Activated CD8-positive, alpha-beta memory T cell treated with anti-CD3 and anti-CD28 coated beads, Interleukin-2, amount 50 U/mL, for 1 hour (primary cell): ENCODE measurements around the gene NSG1.
"Not testable (repeated sequence)": the region's sequence is repeated elsewhere in the genome, so short reads cannot be mapped to it uniquely, and the experiment has no call there.

Experiments
- DNase-seq: peaks from one replicate; pipeline ENCODE4 v3.0.0-alpha.2; 2020; ENCODE audit errors: extremely low read depth

The NSG1 gene

DNA sequence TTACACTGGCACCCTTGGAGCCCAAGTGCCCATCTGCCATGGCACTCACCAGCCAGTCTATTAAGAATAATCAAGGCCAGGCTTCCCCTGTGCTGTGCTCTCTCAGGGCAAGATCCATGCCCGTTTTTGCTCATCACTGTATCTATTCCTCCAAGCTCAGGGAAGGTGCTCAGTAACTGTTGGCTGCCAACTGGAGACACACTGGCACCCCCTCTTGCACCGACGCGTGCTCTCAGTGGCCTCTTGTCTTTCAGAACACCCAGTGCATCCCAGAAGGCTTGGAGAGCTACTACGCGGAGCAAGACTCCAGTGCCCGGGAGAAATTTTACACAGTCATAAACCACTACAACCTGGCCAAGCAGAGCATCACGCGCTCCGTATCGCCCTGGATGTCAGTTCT is 30.1 kb downstream of the NSG1 start:
- DNase-seq, result no peak

DNA sequence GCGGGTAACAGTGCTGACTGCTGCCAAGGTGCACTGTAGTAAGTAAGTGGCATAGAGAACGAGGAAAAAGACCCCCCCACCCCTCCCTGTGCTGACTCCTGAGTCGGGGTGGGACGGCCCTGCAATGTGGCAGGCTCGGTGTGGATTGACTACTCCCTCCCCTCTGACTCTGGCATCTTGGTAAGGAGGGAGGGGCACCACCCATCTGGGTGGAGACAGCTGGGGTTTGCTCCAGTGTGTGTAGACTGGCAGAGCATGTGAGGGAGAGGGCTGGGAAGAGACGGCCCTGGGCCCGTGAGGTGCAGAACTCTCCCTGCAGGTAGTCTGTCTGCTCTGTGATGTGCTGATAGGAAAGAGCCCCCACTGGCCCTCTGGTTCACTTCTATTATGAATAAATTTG is 31.0 kb downstream of the NSG1 start:
- DNase-seq, result no peak

GRCh38 chr4:4418676-4419390 is 31.9 kb downstream of the NSG1 start:
- DNase-seq, result no peak

DNA sequence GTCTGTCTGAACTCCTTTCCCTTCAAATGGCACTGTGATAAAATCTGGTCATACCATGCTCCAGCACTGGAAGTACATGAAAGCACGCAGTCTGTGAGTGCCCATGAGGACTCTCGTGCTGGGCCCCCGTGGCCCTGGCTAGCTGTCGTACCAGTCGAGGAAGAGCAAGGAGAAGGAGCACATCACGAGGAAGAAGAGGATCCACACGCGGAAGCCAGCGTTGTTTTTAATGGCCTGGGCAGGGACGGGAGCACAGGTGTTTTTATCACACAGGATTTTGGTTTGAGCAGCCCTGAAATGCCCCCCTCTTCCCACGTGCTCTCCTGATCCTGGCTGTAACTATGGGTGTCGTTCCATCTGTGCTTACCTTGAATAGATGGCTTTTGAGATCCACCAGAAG is 33.0 kb downstream of the NSG1 start:
- no peak for DNase-seq

DNA sequence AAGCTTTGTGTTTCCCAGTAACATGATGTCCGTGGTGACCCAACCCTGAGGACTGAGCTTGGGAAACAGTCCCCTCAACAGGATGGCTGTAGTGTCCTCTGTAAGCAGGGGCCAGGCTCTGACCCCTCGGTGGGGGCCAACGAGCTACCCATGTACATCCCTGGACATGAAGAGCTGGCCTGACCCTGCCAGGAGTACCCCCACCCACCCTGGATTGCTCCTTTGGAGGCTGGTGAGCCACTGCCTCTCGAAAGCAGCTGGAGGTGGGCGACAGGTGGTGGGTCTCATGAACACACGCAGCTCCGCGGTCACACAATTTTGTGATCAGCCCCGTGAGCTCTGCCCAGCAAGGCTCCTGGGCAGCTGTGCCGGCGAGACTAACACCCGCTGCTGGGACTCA is 33.5 kb downstream of the NSG1 start:
- DNase-seq, result no peak

GRCh38 chr4:4421356-4421755 is 34.5 kb downstream of the NSG1 start:
- no peak for DNase-seq

- not testable (repeated sequence) for DNase-seq
These were observed 35.2 kb downstream of the NSG1 start for GRCh38 chr4:4422117-4422516.

DNA sequence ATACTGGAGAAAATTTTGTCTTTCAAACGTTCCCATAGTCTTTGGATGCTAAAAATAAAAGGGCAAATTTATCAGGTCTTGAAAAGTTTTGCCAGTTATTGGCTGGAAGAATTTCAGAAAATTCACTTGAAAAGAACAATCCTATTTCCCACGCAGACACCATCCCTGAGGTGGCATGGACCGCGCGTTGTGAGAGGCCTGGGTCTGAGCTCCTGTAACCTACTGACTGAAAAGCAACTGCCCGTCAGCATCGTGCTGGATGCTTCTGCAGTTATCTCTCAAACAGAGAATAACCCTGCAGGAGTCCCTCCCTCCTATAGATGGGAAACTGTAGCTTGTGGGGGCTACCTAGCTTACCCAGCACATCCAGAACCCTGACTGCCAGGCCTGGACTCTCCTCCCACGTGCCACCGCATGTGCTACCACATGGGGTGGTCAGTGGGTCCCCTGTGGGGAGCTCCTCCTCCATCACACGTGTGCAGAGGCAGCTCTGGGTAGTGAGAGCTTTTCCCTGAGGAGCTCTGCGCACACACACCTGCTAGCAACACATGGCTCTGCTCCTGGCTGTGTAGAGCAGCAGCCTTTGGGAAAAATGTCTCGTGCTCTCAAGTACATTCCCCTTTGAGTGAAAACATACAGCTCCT is 36.1 kb downstream of the NSG1 start:
- no peak for DNase-seq

GRCh38 chr4:4423706-4424498 is 37.0 kb downstream of the NSG1 start:
- DNase-seq, result no peak

DNA sequence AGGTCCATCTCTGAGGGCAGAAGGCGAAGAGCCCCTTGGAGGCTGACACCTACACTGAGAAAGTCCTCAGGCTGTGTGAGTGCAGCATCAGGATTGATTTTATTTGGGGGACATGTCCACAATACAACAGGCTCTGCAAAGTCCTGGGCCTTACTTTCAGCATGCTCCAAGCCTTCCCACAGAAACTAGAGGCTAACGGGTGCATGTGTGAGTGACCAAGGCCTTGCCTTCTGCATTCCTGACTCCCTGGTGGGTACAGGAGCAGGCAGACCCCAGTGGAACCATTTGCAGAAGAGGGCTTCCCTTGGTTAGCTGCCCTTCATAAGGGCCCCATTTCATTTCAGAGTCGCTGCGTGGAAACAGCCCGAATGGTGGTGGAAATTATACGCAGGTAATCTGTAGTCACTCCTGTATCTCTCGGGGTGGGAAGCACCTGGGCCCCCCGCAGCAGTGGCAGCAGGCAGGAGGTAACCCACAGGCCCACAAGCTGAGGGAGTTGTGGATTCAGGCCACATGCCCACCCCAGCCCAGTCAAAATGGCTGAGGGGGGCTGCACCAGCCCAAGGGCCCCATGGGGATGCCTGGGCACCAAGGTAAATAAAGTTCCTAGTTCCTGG is 37.7 kb downstream of the NSG1 start:
- no peak for DNase-seq

- no peak for DNase-seq
These were observed 38.3 kb downstream of the NSG1 start for GRCh38 chr4:4425119-4425690.

DNA sequence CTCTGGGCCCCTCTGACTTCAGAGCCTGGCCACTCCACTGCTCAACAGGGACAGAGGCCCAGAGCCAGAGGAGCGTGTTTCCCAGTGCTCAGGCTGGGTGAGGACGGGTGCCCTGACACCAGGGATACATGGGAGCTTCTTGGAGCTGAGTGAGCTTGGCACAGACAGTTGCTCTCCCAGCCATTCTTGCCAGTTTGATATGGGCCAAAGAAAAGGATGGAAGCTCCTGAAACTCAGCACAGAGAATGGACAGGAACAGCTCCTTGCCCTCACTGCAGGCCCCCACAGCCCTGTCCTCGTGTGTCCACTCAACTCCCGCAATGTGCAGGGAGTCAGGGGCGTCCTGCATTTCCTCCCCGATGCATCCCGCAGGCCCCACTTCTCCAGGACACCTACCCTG is 38.8 kb downstream of the NSG1 start:
- no peak for DNase-seq

GRCh38 chr4:4426511-4427120 is 39.7 kb downstream of the NSG1 start:
- no peak for DNase-seq

DNA sequence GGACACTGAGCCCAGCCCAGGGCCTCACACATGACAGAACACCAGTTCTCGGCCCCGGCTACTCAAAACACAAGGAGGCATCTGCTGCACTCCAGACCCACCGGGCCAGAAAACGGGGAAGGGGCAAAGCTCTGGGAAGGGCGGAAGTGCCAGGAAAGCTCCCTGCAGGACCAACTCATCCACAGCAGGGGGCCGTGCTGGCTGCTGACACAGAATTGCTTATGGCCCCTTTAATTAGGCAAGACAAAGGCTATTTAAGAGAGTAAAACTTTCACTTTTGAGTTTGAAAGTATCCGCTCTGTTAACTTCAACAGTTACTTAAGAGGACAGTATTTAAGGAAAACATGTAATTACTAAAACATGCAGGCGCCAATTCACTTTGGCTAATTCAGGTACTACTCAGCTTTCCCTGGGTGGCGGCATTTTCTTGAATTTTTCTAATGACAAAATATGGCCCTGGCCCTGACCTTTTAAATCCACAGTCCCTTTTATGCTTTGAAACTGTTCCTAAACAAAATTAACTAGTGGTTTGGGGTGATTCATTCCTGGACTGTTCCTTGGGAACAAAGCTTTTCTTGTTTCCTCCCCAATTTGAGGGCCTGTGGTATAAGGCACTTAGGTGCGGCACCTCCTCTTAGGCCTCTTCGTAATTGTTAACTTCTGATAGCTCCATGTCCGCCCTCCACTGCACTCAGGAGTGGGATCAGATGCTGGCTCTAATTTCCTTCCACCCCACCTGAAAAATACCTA is 40.4 kb downstream of the NSG1 start:
- DNase-seq, result no peak

DNA sequence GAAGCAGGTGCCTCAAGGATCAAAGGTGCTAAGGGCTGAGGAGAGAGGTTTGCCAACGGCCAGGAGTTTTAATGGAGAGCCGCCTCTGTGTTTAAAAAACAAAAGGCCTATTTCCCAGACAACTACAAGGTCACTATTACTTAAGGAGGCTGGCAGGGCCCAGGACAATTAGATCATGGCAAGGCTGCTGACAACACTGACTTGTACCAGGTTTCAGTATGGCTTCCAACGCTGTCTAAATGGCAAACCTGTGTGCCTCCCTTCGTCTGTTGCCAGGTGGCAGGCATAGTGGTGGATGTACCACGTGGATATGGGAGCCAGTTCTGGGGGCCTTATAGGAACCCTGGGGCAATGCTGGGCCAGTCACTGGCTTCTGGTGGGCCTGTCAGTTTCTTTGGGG is 41.0 kb downstream of the NSG1 start:
- DNase-seq, result no peak

DNA sequence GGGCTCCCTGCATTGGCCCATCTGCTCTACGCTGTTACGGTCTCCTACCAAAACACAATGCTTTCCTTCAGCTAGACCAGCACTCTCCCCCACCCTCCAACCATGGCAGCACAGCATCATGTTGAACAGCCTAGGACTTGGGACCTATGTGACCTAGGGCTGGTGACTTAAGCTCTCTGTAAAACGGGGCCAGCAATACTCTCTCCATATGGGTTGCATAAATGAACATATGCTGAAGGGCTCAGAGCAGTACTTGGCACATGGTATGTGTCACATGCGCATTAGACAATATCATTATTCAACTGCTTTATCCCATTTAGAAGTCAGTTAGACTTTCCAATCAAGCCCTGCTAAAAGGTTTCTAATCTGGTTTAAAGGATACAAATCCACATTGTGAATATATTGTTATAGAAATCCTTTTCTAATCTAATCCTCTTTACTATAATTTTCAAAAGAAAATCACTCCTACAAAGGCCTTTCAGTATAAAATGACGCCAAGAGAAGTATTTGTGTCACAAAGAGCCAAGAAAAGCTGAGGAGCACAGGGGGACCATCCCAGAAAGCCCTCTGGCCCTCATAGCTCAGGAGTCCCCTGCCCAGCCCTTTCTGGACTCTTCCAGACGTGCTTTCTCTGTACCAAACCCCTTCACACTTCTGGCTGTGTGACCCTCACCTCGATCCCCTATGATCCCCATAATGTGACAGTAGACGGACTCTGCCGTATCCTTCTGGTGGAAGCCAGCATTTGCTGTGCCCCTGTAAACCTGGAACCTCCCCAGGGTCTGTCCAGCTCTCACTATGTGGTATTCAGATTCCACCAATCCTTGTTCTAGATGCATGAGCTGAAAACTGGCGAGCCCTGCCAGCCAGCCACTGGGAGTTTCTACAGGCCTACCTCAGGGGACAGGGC is 42.3 kb downstream of the NSG1 start:
- no peak for DNase-seq

DNA sequence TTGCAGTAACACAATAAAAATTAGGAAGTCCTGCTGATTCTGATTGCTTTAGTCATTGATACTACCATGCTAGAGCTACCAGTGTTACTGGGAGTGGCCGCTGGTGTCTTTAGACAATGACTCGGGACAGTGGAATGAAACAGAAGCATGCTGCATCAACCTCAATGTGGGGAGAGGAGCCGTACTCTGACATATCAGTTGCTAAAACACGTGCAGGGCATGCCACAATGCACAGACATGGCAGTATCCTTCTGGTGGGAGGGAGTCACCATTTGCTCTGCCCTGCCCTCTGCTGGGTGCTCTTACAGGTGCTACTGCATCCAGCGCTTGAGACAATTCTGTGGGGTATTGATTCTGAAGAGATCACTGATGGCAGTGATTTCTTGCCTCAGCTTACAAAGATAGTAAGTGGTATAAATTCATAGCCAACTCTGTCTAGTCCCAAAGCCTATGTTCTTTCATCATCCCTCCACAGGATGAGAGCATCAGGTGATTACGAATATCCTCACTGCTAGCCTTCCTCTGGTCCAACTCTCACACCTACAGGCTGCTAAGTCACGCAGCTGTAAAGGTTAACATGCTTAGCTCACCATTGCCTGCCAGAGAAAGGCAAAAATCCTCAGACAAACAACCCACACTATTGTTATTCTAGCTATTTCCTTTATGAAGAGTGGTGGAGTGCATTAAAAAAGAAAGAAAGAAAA is 43.7 kb downstream of the NSG1 start:
- DNase-seq, result no peak

DNA sequence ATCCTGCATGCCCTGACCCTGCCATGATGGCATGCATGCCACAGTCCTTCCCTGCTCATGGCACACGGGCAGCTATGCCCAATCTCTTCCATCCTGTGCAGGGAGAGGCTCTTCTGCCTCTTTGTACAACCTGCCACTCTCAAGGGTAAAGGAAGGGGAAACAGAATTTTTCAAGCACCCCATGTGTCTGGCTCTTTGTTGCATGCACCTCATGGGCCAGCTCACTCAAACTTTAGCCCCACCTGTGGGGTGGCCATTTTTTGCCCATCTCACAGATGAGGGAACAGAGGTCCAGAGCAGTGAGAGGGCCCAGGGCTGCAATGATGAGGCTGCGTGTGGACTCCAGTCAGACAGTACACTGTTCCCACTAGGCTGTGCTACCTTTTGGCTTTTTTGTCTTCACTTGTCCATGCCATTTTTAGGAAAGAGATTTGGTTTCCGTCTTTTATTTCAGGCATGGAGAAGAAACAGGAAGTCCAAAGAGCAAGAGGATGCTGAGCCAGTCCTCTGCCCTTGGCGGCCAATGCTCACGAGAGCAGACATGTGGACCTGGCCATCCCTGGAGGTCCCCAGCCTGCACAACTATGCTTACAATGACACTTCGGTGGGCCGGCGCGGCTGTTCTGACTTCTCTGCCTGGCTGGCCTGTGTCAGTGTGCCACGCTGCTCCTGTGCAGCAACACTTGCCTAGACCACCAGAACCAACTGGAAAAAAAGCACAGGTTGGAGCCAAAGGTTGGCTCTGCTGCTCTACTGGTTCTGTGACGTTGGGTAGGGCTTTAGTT is 45.6 kb downstream of the NSG1 start:
- no peak for DNase-seq
